Activated naive CD8-positive, alpha-beta T cell treated with anti-CD3 and anti-CD28 coated beads, Interleukin-2, amount 50 U/mL, for 16 hours (primary cell): Measurements from ENCODE around the gene PRSS36.
"Not testable (repeated sequence)": the region's sequence is repeated elsewhere in the genome, so short reads cannot be mapped to it uniquely, and the experiment has no call there.

ENCODE experiments used
- DNase-seq: peaks from one replicate; pipeline ENCODE4 v3.0.0-alpha.2; 2020; ENCODE audit warnings: low read depth, low spot score

Gene PRSS36

GRCh38 chr16:31149894-31150890 is at the start of gene PRSS36:
Gene PRSS36 (minus strand): TSS chr16:31150066. CDS start chr16:31150035, 31 bp downstream.
- no peak for DNase-seq

DNA sequence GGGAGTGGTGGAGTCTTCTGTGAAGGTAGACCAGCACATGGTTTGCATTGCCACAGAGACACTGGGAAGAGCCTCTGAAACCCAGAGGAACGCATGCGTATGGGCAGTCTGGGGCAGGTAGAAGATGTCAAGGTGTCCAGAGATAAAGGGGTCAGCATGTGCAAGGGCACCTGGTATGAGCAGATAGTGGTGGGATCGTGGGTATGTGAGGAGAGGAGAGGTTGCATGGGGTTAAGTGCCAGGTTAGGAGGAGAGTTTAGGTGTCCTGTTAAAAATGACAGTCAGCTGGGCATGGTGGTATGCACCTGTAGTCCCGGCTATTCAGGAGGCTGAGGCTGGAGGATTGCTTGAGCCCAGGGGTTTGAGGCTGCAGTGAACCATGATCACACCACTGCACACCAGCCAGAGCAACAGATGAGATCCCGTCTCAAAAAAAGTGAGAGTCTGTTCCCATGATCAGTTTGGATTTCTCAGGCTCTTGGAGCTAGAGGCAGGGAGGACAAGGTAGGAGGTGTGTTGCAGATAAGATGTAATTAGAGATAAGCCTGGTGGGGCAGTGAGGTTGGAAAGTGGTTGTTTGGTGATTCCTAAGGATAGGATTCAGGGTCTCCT is 49.7 kb upstream of the PRSS36 start:
- DNase-seq = no peak

GRCh38 chr16:31198207-31198882 is 48.5 kb upstream of the PRSS36 start:
- DNase-seq = no peak

DNA sequence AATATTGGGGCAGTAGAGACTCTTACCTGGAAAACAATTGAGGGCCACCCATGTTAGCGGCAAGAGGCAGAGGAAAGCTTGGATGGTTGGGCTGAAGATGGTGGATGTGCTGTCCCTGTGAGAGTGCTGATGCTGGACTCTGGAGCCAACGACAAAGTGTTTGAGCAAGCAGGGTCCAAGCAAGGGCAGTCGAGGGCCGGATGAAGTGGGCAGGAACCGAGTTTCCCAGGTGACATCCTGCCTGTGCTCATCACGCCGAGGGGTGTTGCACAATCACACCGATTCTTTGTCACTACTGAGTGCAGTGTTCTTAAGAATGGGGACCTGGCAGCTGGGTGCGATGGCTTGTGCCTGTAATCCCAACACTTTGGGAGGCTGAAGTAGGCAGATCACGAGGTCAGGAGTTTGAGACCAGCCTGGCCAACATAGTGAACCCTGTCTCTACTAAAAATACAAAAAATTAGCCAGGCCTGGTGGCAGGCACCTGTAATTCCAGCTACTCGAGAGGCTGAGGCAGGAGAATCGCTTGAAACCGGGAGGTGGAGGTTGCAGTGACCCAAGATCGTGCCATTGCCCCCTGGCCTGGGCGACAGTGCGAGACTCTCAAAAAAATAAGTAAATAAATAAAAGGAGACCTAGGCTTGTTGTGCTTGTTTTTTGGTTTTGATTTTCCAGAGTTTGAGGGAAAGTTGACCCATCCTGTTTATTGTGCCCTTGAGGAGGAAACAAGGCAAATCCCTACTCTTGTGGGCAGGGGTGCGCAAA is 46.6 kb upstream of the PRSS36 start:
- DNase-seq = no peak

DNA sequence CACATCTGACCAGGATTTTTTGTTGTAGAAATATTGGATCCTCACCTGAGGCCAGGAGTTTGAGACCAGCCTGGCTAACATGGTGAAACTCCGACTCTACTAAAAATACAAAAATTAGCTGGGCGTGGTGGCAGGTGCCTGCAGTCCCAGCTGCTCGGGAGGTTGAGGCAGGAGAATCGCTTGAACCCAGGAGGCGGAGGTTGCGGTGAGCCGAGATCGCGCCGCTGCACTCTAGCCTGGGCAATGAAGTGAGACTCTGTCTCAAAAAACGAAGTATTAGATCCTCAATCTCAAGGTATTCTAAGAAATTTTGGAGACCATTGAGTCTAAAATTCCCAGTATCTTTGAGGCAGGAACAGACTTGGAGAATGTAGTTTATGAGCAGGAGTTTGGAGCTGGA is 46.0 kb upstream of the PRSS36 start:
- DNase-seq = not testable (repeated sequence)

GRCh38 chr16:31194898-31195297 is 45.0 kb upstream of the PRSS36 start:
- no peak for DNase-seq

DNA sequence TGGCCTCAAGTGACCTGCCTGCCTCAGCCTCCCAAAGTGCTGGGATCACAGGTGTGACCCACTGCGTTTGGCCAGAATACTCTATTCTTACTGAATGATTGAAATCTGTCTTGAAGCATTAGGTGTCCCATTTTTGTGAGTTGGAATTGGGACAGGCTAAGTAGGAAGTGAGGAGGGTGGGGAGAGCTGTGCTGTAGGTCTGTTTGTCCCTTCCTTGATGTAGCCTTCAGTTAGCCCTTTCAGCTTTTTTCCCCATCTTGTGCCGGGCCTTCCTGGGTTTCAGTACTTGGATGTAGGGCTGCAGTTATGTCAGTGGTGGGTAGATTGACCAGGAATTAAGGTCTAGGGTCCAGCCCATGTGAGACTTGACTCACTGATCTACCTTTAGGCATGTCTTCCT is 44.0 kb upstream of the PRSS36 start:
- DNase-seq = no peak

GRCh38 chr16:31192856-31193642 is 43.2 kb upstream of the PRSS36 start:
- DNase-seq = no peak

- DNase-seq = no peak
These were observed 42.0 kb upstream of the PRSS36 start for GRCh38 chr16:31191697-31192428.

- no peak for DNase-seq
These were observed 41.1 kb upstream of the PRSS36 start for GRCh38 chr16:31190818-31191444.

GRCh38 chr16:31190061-31190460 is 40.2 kb upstream of the PRSS36 start:
- no peak for DNase-seq

- DNase-seq = no peak
These were observed 39.5 kb upstream of the PRSS36 start for GRCh38 chr16:31189412-31189778.

- no peak for DNase-seq
These were observed 38.9 kb upstream of the PRSS36 start for GRCh38 chr16:31188450-31189411.

DNA sequence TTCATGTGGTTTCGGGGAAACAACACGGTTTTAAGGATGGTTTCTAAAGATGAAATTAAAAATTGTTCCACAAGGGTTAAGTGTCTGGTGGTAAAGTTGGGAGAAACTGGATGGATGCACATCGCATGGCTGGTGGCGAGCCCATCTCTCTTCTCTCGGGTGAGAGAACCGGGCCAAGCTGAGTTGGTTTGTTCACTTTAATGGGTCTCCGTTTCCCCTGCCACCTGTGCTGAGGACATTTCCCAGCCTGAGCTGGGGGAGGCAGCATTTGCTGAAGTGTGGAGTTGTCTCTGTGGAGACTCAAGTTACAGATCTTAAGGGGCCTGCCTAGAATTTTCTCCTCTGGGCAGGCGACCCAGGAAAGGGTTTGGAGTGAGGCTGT is 37.9 kb upstream of the PRSS36 start:
- no peak for DNase-seq

GRCh38 chr16:31186930-31187807 is 37.3 kb upstream of the PRSS36 start:
- no peak for DNase-seq

DNA sequence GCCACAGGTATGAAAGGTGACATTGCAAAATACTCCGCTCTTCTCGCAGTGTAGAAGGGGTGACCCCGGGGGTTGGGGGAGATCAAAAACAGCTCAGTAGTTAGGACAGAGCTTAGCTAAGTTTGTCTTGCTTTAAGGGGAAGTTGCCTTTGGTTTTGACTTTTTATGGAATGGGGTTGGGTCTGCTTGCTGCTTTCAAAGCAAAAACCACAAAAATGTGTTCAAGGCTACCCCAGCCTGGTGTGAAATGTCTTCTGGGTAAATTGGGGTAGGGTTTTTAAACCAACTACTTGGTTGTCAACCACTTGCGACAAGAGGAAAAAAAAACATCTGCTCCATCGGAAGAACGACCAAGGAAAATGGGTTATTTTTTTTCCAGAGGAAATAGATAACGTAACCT is 36.3 kb upstream of the PRSS36 start:
- DNase-seq = no peak

GRCh38 chr16:31185339-31185738 is 35.5 kb upstream of the PRSS36 start:
- no peak for DNase-seq

DNA sequence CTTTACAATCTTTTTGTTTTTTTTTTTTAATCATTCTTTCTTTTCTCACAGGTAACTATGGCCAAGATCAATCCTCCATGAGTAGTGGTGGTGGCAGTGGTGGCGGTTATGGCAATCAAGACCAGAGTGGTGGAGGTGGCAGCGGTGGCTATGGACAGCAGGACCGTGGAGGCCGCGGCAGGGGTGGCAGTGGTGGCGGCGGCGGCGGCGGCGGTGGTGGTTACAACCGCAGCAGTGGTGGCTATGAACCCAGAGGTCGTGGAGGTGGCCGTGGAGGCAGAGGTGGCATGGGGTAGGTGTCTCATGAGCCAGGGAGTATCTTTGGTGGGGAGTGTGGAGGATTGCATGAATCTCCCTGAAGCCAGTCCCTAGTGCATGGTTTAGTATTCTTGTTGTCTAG is 35.0 kb upstream of the PRSS36 start:
- DNase-seq = no peak
